HG03095 (cell line): ENCODE measurements around the gene SLC35E2B.

ENCODE experiments used
- ATAC-seq: cut with Tn5 transposase; IDR thresholded peaks from one replicate; pipeline ENCODE4 v1.9.1; 2021; ENCODE audit warnings: moderate library complexity; ENCODE audit not compliant: unreplicated experiment

The SLC35E2B gene

DNA sequence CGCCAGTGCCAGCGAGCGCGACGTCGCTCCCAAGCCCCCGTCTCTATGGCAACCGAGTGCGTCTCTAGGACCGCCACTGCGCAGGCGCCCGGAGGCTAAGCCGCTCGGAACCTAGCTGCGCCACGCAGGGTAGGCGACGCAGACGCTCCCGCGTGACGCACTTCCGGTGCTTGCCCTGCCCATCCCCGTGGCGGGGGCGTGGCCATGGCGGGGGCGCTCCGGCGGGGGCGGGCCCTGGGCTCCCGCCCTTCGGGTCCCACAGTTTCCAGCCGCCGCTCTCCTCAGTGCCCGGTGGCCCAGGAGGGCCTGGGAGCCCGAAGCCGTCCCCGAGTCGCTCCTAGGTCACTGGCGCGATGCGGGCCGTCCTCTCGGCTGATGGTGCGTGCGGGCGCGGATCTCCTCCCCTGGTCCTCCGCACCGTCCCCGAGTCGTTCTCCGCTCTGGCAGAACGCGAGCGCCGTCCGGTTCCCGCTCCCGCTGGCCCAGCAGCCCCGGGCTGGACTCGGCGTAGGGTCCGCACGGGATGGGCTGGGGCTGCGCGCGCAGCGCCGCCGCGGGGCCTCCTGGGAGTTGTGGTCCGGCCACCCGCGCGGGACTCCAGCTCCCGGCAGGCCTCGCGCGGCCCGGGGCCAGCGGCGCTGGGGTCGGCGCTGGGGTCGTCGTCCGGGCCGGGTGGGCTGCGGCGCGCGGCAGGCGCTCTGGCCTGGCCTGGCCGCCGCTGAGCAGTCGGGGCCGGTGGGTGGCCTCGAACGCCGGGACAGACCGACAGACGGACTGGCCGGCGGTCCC lies 77.1 kb downstream of the SLC35E2B start, which contains the start of gene MIB2:
Gene MIB2 (plus strand): TSS at position 245 of the 789 bp plus-strand sequence. CDS start 7,953 bp downstream, outside the sequence.
- peak; percentile 63 for ATAC-seq

- no peak for ATAC-seq
Measured at GRCh38 chr1:1614954-1615255, 77.7 kb downstream of the SLC35E2B start.

DNA sequence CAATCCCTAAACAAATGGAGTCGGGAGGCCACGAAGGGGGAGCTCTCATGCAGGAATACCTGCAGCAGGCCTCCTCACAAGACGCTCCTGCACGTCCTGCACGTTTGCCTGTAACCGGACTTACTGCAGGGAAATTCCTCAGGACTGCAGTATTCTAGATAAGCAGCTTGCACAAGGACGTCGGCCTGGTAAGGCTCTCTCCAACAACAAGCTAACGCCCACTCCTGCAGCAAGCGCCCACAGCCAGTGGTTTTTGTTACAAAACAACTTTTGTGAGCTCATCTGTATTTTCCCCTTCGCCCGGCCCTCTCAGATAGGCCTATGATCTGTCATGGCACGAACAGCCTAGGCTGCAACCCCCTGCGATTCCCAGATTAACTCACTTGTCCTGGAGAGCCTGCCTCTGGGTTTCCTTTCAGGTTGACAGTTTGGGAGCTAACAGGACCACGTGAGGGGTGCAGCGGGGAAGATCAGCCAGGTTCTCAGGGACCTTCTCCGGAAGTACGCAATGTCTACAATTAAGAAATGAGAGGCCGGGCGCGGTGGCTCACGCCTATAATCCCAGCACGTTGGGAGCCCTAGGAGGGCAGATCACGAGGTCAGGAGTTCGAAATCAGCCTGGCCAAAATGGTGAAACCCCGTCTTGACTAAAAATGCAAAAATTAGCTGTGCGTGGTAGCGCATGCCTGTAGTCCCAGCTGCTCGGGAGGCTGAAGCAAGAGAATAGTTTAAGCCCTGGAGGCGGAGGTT lies 78.2 kb downstream of the SLC35E2B start:
- ATAC-seq: no peak

- ATAC-seq: no peak
Measured at GRCh38 chr1:1613509-1614082, 79.0 kb downstream of the SLC35E2B start.

GRCh38 chr1:1612104-1612400 lies 80.5 kb downstream of the SLC35E2B start:
- no peak for ATAC-seq

GRCh38 chr1:1610796-1611195 lies 81.8 kb downstream of the SLC35E2B start:
- ATAC-seq: no peak

GRCh38 chr1:1609822-1610485 lies 82.6 kb downstream of the SLC35E2B start:
- no peak for ATAC-seq
